B cell (primary cell): Measurements from ENCODE around the gene PITPNM3. TPM values are rescaled to one million over a fixed set of nuclear protein-coding genes. Genes with fewer than 3 reads are reported as not detected.
A peak's percentile ranks its signal among the peaks of the same experiment; 100 is the strongest.

Experiments
- ATAC-seq: fragments of 200-7000 bp; cut with Tn5 transposase; one replicate; pipeline ENCODE4 v1.10.0; 2021; ENCODE audit warnings: low read depth, mild to moderate bottlenecking, moderate number of reproducible peaks, moderate library complexity
- CTCF ChIA-PET: fragments of 350-600 bp; sonication (Branson Sonifier 250); formaldehyde crosslinking; loops from one replicate; lab custom pipeline; 2021; ENCODE audit warnings: antibody characterized with exemption, inconsistent platforms; lab: Charles Lee
- POLR2A ChIA-PET: fragments of 350-600 bp; sonication (Branson Sonifier 250); formaldehyde crosslinking; loops from one replicate; lab custom pipeline; 2021; ENCODE audit warnings: antibody characterized with exemption; lab: Charles Lee
- DNase-seq: peaks from one replicate; pipeline ENCODE4 v3.0.0; 2013
- H2AFZ ChIP-seq: 2 replicates; pipeline ENCODE4 v1.6.1; 2012; ENCODE audit warnings: mild to moderate bottlenecking, low read depth, low read length; ENCODE audit not compliant: insufficient read depth, poor library complexity, severe bottlenecking
- H3K27ac ChIP-seq, 2 donors: 1 replicate in 1 of 2; 2 replicates in 1 of 2; pipeline ENCODE4 v1.5.1; 2012 to 2013; ENCODE audit warnings: low read length in 2 of 2, mild to moderate bottlenecking in 2 of 2, moderate library complexity in 1 of 2
- H3K27me3 ChIP-seq, 4 experiments: fragments of 200-600 bp in 1 of 4; sonication (generic) in 1 of 4; replicated peaks in 1 of 4; 1 replicate in 2 of 4; 2 replicates in 2 of 4; pipeline versions ENCODE4 v1.6.1 to v1.7.0; 2013 to 2016; ENCODE audit warnings: low read length in 3 of 4, mild to moderate bottlenecking in 2 of 4, mixed read lengths in 1 of 4, moderate library complexity in 1 of 4; ENCODE audit not compliant: insufficient read depth in 4 of 4, control insufficient read depth in 3 of 4; ENCODE audit errors: control extremely low read depth in 1 of 4
- H3K36me3 ChIP-seq, 2 experiments: replicated peaks in 1 of 2; 1 replicate in 1 of 2; 2 replicates in 1 of 2; pipeline versions ENCODE4 v1.6.1 to v1.7.1; 2013; ENCODE audit warnings: low read length in 1 of 2; ENCODE audit not compliant: insufficient read depth in 2 of 2, control insufficient read depth in 1 of 2; ENCODE audit errors: control extremely low read depth in 1 of 2, extremely low read depth in 1 of 2
- H3K4me1 ChIP-seq, 2 donors: fragments of 200-600 bp in 1 of 2; sonication (generic) in 1 of 2; 1 replicate in 1 of 2; 2 replicates in 1 of 2; pipeline versions ENCODE4 v1.5.1 to v1.6.1; 2013 to 2017; ENCODE audit warnings: low read length in 2 of 2; ENCODE audit not compliant: control insufficient read depth in 2 of 2, insufficient read depth in 2 of 2
- H3K4me2 ChIP-seq: replicated peaks from 2 replicates; pipeline ENCODE3; 2012; ENCODE audit warnings: mild to moderate bottlenecking, low read depth, low read length; ENCODE audit not compliant: poor library complexity, severe bottlenecking
- H3K4me3 ChIP-seq, 5 experiments: fragments of 200-600 bp in 1 of 5; sonication (generic) in 1 of 5; 1 replicate in 3 of 5; 2 replicates in 2 of 5; pipeline versions ENCODE4 v1.5.1 to v1.7.0; 2011 to 2016; ENCODE audit warnings: low read length in 4 of 5, mild to moderate bottlenecking in 4 of 5, low read depth in 2 of 5, control low read depth in 1 of 5, moderate library complexity in 1 of 5; ENCODE audit not compliant: insufficient read depth in 1 of 5; ENCODE audit errors: control extremely low read depth in 1 of 5, extremely low read depth in 1 of 5
- H3K79me2 ChIP-seq: fragments of 200-600 bp; sonication (generic); one replicate; pipeline ENCODE4 v1.6.0; 2016; ENCODE audit warnings: low read length; ENCODE audit not compliant: control insufficient read depth, insufficient read depth
- H3K9ac ChIP-seq: fragments of 200-600 bp; sonication (generic); 2 replicates; pipeline ENCODE4 v1.6.1; 2017; ENCODE audit warnings: mild to moderate bottlenecking, low read length, moderate library complexity
- H3K9me3 ChIP-seq, 3 donors: one replicate each; pipeline versions ENCODE4 v1.6.1 to v1.7.1; 2013; ENCODE audit warnings: low read length in 2 of 3; ENCODE audit not compliant: control insufficient read depth in 2 of 3, insufficient read depth in 1 of 3; ENCODE audit errors: control extremely low read depth in 1 of 3
- H4K20me1 ChIP-seq: 2 replicates; pipeline ENCODE4 v1.6.0; 2012; ENCODE audit warnings: mild to moderate bottlenecking, low read length; ENCODE audit not compliant: insufficient read depth, control insufficient read depth, poor library complexity, severe bottlenecking
- H3K27ac Mint-ChIP-seq: one replicate; pipeline ENCODE4 v1.8.0; 2021; ENCODE audit warnings: mixed read lengths
- H3K27me3 Mint-ChIP-seq: one replicate; pipeline ENCODE4 v1.8.0; 2021; ENCODE audit warnings: mixed read lengths
- H3K4me1 Mint-ChIP-seq: one replicate; pipeline ENCODE4 v1.8.0; 2021; ENCODE audit warnings: mixed read lengths
- H3K4me3 Mint-ChIP-seq: one replicate; pipeline ENCODE4 v1.8.0; 2021; ENCODE audit warnings: mixed read lengths
- H3K9me3 Mint-ChIP-seq: one replicate; pipeline ENCODE4 v1.8.0; 2022; ENCODE audit warnings: mixed read lengths; ENCODE audit not compliant: insufficient read depth
- EZH2 ChIP-seq: IDR thresholded peaks from 2 replicates; pipeline ENCODE4 v1.6.1; 2012; ENCODE audit warnings: borderline replicate concordance, low read depth, mild to moderate bottlenecking, moderate library complexity, low read length; ENCODE audit not compliant: insufficient read depth, poor library complexity, severe bottlenecking
- WGBS: methylation state at CpG from one replicate; pipeline ENCODE4 v1.1.5; 2013; ENCODE audit warnings: missing lambda C conversion rate; ENCODE audit not compliant: insufficient coverage; 5-methylcytosine and 5-hydroxymethylcytosine counted together
- intact Hi-C: fragments of 100-400 bp; cut with micrococcal nuclease; formaldehyde crosslinking; loops from one replicate; pipeline ENCODE4 v1.10.0; 2022
- polyA plus RNA-seq: library from polyadenylated mRNA; depleted of rRNA; stranded (reverse); fragments of >200 nt; gene quantifications from 2 replicates; pipeline ENCODE4 v1.2.3, GENCODE V29; 2012
- total RNA-seq, 2 donors: library from RNA; stranded (reverse); fragments of 120-200 nt in 1 of 2; gene quantifications; 1 replicate in 1 of 2; 2 replicates in 1 of 2; pipeline versions ENCODE4 v1.2.3 to v1.2.4, GENCODE V29; 2013 to 2022
- TF ChIP-seq, protein P1 (sequence below): fragments of 200-600 bp; IDR thresholded peaks from one replicate; pipeline ENCODE4 v1.8.0; 2022; ENCODE audit warnings: antibody characterized with exemption, mild to moderate bottlenecking

Gene PITPNM3
- total and polyA plus RNA-seq, 2 donors (not counting 1 experiment from before 2014, with no cell fraction given), result 0.31 to 0.49 TPM

GRCh38 chr17:6554871-6555330 is 1.5 kb downstream of the PITPNM3 start:
- CTCF ChIA-PET, result no interaction called here
- no peak overlapping the region for H3K27ac ChIP-seq
- peaks cover 50% of the 10 kb centered on the region for H3K27me3 Mint-ChIP-seq
- peak overlapping the region; percentile 66 for H3K9ac ChIP-seq
- peaks cover 0 to 6% (median 0%) of the 10 kb centered on the region in 3 donors for H3K9me3 ChIP-seq
- peak overlapping the region in 1 of 5 experiments; percentile 51 for H3K4me3 ChIP-seq
- intact Hi-C loops, result no loop called here
- H3K9me3 Mint-ChIP-seq, result no peaks in the 10 kb centered on the region
- no peaks in the 10 kb centered on the region for H3K36me3 ChIP-seq
- TF ChIP-seq EZH2, result no peak
- TF ChIP-seq, protein P1, sequence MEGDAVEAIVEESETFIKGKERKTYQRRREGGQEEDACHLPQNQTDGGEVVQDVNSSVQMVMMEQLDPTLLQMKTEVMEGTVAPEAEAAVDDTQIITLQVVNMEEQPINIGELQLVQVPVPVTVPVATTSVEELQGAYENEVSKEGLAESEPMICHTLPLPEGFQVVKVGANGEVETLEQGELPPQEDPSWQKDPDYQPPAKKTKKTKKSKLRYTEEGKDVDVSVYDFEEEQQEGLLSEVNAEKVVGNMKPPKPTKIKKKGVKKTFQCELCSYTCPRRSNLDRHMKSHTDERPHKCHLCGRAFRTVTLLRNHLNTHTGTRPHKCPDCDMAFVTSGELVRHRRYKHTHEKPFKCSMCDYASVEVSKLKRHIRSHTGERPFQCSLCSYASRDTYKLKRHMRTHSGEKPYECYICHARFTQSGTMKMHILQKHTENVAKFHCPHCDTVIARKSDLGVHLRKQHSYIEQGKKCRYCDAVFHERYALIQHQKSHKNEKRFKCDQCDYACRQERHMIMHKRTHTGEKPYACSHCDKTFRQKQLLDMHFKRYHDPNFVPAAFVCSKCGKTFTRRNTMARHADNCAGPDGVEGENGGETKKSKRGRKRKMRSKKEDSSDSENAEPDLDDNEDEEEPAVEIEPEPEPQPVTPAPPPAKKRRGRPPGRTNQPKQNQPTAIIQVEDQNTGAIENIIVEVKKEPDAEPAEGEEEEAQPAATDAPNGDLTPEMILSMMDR, result no peak
- H3K4me3 Mint-ChIP-seq, result peak overlapping the region; percentile 90
- POLR2A ChIA-PET, result no interaction called here
- 29% methylated on average over 10 of the region's 12 CpGs for WGBS
- peak overlapping the region; percentile 94 for H3K4me2 ChIP-seq
- ATAC-seq, result no peak
- peaks cover 16 to 20% of the 10 kb centered on the region in 2 donors for H3K4me1 ChIP-seq
- peak overlapping the region; percentile 55 for H2AFZ ChIP-seq
- no peak overlapping the region for H3K27ac Mint-ChIP-seq
- DNase-seq, result peak; percentile 20
- H3K27me3 ChIP-seq, result peaks cover 0 to 42% (median 21%) of the 10 kb centered on the region in 4 experiments
- no peaks in the 10 kb centered on the region for H3K79me2 ChIP-seq
- no peaks in the 10 kb centered on the region for H4K20me1 ChIP-seq
- H3K4me1 Mint-ChIP-seq, result peaks cover 19% of the 10 kb centered on the region

DNA sequence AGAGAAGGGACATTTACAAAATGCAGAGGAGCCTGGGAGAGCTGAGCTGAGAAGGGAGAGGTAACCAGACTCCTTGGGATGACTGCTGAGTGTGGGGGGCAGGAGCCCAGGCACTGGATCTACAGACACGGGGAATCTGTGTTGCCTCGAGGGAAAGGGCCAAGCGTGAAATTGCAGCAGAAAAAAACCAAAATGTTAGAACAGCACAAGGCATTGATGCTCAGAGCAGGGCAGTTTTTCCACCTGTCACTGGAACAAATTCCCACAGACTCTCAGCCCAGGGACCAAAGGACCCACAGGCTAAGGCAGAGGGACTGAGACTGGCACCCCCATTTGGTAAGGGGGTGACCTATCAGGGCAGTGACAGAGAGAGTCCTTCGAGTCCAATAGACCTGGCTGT is 2.0 kb downstream of the PITPNM3 start:
- Mint-ChIP-seq H3K27ac (no peak overlapping the region), H3K4me3 (peak overlapping the region; percentile 90), H3K9me3 (no peaks in the 10 kb centered on the region), H3K4me1 (peaks cover 19% of the 10 kb centered on the region), H3K27me3 (peaks cover 49% of the 10 kb centered on the region)
- peaks cover 16 to 20% of the 10 kb centered on the region in 2 donors for H3K4me1 ChIP-seq
- H3K4me2 ChIP-seq, result no peak overlapping the region
- H3K27me3 ChIP-seq, result peaks cover 0 to 42% (median 21%) of the 10 kb centered on the region in 4 experiments
- DNase-seq (no peak), ATAC-seq (no peak)
- H4K20me1 ChIP-seq, result no peaks in the 10 kb centered on the region
- H3K79me2 ChIP-seq, result no peaks in the 10 kb centered on the region
- H3K36me3 ChIP-seq, result no peaks in the 10 kb centered on the region
- intact Hi-C loops, result no loop called here
- TF ChIP-seq, protein P1, result no peak
- no peak for TF ChIP-seq EZH2
- H3K9ac ChIP-seq, result no peak overlapping the region
- H3K9me3 ChIP-seq, result peaks cover 0 to 6% (median 0%) of the 10 kb centered on the region in 3 donors
- no peak overlapping the region for H3K4me3 ChIP-seq
- CTCF ChIA-PET, result interaction anchor here (0.7 kb wide), 1 partner anchor 325 kb away, joined by 3 read pairs; no protein-coding TSS in a partner anchor
- WGBS, result 82% methylated on average over 3 of the region's 4 CpGs
- POLR2A ChIA-PET, result no interaction called here
- H3K27ac ChIP-seq, result no peak overlapping the region
- H2AFZ ChIP-seq, result no peak overlapping the region
